Stimulated activated CD4-positive, alpha-beta T cell treated with anti-CD3 and anti-CD28 coated beads, Interleukin-4, amount 100 ng/mL, for 1 hour (primary cell): ENCODE measurements around the gene NFYC.
A peak's percentile ranks its signal among the peaks of the same experiment; 100 is the strongest.

ENCODE experiments used
- DNase-seq: peaks from one replicate; pipeline ENCODE4 v3.0.0-alpha.2; 2020

The NFYC gene

DNA sequence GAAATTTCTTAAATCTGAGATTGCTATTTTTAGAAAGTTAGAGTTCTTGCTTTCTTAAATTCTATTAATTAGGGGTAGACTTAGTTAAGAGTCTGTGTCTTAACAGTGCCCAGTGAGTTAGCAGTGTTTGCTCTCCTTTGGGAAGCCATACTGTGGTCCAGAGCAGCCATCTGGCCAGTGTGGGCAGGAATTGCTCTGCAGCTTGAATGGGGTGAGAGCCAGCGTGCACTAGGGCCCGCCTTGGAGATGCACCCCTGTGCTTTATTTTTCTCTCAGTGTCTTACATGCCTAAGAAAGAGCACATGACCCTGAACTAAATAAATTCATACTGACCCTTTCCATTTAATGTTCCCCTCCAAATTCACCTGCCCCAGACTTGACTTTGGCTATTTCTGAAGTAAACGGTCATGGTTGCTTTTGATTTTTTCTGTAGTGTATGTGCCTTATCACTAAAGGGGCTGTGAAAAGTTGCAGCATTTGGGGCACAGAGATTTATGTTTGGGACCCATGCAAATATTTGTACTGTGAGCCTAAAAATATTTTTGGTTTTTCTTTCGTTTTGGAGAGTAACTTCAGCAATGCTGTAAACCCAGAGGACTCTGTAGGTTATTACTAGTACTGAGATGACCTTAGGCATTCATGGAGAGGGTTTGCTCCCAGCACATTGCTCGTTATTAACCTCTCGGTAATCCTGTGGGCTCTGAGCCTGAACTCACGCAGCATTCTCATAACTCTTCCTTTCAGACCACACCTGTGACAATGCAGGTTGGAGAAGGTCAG is 70.8 kb downstream of the NFYC start:
- no peak for DNase-seq

DNA sequence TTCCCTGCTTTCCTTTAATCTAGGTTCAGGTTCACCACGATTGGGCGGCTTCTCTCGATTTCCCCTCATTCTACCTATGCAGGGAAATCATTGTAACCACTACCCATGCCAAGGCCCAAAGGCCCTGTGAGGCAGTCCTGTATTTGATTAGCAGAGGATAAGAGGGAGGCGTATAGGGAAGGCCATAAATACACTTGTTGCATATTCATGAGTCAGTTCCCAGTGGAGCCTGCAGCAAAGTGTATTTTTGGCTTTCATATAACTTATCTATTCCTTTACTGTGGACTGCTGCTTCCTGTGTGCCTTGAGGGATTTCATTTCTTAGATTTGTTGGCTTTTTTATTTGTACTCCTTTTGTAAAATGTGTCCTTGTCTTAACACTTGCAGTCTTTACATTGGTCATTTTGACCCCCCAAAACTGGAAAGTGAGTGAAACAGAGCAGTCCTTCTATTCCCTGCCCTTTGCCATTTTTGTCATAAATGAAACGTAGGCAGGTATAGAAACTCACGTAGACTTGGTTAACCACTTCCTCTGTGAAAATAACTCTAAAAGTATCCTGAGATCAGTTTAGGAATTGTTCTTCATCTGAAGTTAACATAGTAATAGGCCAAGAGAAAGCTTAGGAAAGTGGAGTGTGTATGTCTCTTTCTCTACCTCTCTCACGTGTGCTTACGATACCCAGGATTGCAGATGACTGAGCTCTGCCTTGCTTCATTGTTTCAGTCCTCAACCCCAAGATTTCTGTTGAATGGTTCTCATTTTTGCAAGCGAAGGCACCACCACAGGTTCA is 72.4 kb downstream of the NFYC start:
- DNase-seq: no peak

DNA sequence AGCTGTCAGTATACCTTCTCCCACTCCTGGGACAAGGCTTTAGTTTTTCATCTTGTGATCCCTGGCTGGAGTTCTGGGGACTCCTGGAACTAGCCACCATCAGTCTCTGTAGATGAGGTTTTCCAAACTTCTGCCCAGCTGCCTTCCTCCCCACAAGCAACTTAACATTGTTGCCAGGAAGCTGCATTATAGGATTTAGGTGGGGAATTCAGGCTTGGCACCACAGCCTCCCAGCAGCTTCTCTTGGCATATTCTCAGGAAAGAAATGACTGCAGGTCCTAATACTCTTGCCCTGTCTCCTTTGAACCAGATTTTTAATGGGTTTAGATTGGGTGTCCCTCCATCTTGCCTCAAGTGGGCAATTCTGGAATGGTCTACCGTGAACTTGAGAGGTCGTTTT is 73.5 kb downstream of the NFYC start:
- no peak for DNase-seq

DNA sequence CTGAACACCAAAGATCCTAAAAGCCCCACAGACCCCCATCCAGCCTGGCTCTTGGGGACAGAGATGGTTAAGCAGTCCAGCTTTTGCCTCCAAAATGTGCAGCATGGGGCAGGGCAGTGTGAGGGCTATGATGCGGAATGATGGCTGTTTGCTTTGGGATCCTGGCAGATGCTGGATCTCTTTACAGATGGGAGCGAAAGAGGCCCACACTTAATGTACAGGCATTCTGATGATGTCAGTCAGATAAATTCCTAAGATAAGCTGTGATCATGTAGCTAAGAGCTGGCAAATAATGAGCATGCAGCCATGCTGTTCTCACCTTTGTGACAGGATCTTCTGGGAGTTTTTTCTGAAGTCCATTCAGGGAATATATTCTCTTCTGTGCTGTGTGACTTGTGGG is 74.5 kb downstream of the NFYC start:
- DNase-seq: no peak

DNA sequence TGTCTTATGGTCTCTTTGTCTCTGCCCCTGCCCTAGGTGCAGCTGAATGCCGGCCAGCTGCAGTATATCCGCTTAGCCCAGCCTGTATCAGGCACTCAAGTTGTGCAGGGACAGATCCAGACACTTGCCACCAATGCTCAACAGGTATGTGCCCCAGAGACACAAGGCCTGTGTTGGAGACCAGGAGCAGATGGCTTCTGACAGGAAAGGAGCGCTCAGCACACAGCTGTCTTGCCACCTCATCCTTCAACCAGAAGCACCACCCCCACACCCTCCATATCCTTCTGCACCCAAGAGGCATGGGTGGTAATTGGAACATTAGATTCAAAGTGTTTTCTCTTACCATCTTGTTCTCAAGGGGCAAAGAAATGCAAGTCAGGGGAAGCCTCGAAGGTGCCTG is 75.1 kb downstream of the NFYC start:
- DNase-seq: no peak

DNA sequence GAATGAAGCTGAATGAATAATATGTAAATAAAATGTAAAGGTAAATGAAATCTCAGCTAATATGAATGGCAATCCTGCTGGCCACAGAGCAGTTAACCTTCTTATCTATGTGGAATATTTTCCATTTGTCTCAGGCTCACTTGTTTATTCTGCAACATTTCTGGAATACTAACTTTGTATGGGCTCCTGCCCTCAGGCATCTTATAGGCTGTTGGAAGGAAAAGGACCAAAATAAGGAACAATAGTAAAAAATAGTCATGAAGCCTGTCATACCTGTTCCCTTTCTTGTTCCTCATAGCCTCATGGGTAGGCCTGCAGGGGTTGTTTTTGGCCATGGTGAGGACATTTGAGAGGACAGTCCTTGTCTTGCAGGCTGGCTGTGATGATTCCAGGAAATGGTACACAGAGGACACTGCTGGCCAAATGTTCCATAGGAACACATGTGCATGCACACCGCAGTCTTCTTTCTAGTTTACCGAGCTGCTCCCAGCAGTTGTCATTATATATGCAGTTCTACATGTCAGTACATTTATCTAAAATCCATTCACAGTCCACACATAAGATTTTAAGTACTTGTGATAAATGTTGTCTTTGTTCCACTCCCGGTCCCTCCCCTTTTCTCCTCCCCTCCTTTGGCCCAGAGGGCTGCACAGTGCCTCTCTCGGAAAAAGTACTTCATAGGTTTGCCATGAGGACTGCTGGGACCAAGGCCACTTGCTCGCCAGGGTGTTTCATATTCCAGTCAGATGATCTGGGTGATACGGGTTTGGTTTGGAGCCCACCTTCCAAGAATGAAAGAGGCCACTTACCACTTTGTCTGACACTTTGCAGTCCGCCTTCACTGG is 76.9 kb downstream of the NFYC start:
- no peak for DNase-seq

DNA sequence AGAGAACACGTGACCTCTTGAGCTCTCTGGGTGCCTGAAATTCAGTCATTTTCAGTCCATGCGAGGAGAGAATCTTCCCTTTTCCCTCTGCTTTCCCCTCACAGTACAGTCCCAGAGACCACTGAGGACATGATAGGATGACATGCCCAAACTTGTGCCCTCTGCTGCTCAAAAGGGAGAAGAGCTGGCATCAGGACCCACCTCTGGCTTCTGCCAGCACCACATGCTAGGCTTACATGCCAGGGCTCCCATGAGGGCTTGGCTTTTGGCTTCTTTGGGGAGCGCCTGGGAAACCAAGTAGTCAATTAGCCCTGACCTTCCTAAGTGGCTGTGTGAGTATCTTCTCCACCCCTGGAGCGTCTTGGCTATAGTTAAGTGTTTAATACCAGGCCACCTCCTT is 78.3 kb downstream of the NFYC start:
- DNase-seq: no peak

DNA sequence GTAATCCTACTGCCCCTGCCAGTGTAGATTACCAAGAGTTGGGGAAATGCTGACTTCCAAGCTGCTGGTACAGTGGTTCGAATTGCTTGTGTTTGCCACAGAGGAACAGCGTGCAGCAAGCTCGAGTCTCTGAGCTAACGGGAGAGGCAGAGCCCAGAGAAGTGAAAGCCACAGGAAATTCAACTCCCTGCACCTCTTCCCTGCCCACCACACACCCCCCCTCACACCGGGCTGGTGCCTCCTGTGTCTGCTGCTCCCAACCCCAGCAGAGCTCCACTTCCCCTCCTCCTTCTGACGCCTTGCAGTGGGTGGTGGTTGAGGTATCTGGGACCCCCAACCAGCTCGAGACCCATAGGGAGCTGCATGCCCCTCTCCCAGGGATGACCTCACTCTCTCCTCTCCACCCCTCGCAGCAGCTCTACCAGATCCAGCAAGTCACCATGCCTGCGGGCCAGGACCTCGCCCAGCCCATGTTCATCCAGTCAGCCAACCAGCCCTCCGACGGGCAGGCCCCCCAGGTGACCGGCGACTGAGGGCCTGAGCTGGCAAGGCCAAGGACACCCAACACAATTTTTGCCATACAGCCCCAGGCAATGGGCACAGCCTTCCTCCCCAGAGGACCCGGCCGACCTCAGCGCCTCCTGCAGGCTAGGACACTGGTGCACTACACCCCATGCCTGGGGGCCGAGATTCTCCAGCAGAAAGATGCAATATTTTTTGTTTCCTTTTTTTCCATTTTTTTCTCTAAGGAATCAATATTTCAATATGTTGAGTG is 79.0 kb downstream of the NFYC start:
- no peak for DNase-seq

DNA sequence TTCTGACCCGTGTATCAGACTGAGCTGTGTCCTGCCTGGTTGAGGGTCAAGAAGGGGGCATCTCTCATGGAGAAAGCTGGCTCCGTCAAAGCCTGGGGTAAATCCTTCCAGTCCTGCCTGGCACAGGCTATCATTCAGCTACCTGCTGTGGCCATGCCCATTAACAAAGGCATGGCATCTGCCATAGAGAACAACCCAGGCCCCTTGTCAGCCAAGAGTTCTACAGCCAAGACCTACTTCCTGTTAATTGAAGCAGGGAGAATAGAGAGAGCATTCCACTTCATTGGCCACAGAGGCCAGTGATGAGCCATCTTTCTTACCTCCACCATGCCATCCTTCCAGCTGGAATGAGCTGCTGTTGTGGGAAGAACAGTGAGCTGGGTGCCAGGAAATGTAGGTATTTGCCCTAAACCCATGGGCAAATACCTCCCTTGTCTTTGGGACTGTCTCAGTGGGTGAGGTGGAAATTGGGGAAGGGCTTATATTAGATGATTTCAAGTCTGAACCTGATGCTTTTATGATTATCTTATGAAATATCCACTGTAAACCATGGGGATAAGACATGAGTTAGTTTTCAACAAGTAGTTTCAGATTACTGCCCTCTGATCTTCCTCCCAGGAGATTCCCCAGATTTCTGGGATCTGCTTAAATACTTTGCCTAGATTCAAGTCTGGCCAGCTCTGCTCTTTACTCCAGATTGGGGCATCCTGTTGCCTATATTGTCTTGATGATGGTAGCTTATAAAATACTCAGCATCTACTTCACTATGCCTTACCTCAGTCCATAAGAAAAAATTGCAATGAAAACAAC is 80.8 kb downstream of the NFYC start:
- DNase-seq: no peak

DNA sequence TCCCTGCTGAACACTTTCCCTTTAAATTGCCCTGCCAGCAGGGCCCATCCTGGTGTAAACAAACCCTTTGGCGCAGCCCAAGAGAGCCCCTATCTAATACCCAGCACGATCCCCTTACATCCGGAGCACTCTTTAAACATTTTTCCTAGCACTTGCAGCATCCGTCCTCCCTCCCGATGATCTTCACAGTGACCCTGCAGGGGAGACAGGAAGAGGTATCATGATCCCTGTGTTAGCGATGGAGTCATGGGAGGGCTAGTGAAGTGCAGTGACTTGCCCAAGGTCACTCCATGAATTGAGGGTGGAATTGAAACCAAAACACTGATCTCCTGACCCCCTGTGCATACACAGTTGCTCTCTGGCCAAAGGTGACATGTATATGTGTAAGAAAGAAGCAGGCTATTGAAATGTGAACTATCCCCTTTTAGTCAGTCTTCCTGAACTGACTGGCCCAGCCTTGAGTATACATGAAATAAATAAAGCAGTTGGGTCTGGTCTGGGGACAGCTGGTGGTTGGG is 82.3 kb downstream of the NFYC start:
- no peak for DNase-seq

DNA sequence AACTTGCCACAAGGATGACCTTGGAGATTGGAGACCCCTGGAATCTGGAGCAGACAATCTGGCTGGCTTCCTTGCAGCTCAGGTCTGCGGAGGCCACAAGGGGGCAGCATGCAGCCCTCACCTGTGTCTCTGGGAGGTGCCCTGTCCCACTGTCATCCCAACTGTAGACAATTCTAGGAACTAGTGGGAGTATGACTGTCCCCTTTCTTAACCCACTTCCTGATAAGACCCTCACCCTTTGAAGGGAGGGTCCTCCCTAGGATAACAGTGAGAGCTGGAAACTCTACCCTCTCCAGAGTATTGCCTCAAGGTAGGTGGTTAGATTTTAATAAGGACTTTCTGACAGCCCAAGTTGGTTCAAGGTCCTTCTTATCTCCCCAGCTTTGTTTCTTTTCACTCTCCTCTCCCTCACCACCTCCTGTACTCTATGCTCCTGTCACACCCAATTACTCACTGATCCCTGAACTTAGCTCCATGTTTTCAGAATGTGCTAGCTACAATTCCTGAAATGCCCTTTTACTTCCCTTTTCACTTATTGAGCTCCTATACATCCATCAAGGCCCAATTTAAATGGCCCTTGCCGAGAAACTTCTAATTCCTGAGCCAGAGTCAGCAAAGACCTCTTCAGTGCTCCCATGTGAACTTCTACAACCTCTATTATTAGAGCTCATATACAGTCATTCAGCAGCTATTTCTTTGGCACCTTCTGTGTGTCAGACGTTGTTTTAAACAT is 82.9 kb downstream of the NFYC start:
- peak; percentile 75 for DNase-seq

DNA sequence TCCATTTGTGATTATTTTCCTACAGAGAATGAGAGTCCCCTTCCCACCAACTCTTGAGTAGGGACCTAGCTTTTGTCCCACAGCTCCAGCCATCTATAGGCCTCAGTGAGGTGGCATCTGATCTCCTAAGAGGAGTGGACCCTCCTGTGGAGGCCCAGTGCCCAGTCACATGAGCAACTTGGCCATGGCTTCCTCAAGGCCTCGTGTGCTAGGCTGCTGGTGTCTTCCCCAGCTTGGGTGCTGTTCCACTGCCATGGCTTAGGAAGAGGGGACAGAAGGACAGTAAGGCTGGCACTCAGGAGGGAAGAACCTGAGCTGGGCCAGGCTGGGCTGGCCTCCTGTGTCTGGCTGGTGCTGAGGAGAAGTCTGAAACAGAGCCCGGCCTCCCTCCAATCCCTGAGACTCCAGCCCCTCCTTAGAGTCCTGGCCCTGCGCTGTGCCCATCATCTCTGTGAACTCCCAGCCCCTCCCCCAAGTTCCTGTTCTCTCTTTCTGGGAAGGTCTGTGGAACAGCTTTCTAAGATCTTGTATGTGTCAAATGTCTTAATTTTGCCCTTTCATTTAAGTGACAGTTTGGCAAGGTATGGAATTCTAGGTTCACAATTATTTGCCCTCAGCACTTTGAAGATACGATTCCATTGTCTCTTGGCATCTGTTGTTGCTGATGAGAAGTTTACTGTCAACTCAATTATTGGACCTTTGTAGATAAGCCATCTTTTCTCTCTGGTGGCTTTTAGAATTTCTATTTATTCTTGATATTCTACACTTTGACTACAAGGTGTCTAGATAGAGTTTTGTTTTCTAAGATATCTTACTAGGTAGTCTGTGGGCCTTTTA is 85.0 kb downstream of the NFYC start:
- DNase-seq: no peak

DNA sequence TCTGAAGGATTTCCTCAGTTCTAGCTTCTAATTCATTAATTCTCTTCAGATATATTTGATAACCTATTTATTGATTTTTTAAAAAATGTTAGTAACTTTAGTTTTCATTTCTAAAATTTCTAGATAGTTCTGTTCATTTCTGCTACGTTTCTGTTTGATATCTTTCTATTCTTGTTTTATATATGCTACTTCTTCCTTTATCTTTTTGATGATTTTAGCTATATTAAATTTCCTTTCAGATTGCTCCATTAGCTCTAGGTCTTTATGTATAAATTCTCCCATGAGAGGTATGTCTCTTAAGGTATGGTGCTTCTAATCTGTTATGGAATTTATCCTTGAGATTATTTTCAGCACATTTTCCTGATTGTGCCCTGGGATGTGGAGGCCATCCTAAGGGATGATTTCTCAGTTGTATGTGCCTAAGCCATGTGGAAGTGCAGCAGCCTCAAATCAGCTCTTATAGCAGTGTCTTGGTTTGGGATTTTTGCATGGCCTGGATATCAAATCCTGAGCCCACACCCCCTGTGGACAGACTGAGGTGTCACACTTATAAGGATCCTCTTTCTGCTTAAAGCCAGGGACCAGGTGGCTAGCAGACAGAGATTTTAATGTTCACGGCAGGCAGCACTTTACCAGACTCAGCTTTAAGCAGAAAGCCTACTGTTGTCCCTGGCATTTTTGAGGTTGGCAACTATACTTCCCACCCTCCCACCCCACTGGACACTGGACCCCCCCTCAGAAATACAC is 85.9 kb downstream of the NFYC start:
- DNase-seq: no peak

DNA sequence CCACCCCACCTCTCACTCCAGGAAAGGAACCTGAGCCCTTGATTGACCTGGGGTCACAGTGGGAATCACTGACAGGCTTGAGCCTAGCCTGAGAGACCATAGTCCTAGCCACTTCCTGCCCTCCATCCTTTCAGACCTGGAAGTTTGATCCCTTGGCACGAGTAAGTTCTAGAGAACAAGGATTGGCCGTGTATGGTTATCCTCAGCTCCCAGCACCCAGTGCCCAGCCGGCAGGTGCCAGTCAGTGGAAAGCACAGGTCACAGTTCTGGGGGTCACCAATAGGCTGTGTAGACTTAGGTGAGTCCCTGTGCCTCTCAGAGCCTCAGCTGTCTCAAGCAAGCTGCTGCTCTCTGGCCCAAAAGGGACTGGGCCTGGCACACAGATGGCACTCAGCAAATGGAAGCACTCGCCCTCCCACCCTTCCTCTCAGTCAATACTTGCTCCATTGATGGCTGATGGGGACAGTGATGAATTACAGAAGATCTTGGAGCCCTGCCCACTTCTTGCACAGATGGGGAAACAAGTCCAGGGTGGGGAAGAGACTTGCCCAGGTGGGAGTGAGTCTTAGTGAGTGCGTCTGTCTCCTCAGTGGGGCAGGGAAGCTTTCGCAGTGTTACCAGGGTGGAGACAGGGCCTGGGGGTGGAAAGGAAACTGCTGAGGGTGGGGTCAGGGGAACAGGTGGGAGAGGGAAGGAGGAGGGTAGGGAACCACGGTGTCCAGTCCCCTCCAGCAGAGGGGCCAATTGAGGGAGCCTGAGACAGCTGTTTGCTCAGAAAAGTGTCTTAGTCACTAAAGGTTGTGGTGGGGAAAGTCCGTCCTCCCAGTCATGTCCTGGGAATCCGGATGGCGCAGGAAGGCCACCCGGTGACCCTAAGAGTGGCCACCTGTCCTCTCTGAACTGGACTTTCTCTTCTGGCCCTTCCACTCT is 89.4 kb downstream of the NFYC start:
- no peak for DNase-seq

DNA sequence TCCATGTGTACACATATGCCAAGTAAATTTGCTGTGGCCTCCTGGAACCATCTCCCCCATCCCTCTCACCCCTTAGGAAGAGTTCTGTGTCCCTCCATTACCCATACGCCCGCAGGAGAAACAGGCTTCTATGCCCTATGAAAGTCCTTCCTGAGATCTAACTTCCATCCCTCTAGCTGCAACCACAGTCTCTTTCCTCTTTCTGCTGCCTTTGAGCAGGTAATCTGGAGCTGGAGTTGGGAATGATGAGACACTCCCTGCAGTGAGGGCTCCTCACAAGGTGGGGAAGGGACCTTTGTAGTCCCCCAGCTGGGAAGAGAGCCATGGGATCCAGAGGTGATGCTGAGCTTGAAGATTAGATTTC is 90.1 kb downstream of the NFYC start:
- no peak for DNase-seq

DNA sequence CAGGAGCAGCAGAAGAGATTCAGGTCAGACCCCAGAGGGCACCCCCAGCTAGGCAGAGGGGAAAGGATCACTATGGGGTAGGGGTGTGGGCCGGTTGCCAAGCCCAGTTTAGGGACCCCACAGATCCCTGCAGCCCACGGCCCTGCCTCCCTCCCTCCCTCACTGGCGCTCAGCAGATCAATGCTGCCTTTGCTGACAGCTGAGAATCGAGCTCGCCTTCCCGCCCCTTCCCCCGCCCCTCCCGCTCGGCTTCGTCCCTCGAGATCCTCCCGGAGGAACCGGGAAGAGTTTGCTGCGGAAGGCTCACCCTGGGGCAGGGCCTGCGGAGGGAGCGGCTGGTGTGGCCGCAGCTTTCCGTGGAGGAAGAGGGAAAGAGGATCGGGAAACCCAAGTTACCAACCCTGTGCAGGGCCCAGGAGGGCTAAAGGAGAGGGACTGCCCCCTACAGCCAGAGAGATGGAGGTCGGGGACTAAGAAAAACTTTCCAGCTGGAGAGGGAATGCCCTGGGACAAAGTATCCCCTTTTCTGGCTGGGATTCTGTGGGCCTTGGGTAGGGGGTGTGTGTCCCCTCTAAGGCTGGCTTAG is 91.0 kb downstream of the NFYC start:
- no peak for DNase-seq
